Erythroblast (primary cell): ENCODE measurements around the gene GPR26.

Experiments used
- DNase-seq, 2 experiments: peaks; one replicate each; lab custom pipeline; 2025; lab: John Stamatoyannopoulos, UW
- GATA1 ChIP-seq: IDR thresholded peaks from 2 replicates; pipeline ENCODE4 v1.6.1; 2011; ENCODE audit warnings: low read depth, mild to moderate bottlenecking, control low read depth, low read length, moderate library complexity
- POLR2A ChIP-seq: IDR thresholded peaks from 2 replicates; pipeline ENCODE4 v1.6.1; 2011; ENCODE audit warnings: mild to moderate bottlenecking, low read length

GPR26 gene

DNA sequence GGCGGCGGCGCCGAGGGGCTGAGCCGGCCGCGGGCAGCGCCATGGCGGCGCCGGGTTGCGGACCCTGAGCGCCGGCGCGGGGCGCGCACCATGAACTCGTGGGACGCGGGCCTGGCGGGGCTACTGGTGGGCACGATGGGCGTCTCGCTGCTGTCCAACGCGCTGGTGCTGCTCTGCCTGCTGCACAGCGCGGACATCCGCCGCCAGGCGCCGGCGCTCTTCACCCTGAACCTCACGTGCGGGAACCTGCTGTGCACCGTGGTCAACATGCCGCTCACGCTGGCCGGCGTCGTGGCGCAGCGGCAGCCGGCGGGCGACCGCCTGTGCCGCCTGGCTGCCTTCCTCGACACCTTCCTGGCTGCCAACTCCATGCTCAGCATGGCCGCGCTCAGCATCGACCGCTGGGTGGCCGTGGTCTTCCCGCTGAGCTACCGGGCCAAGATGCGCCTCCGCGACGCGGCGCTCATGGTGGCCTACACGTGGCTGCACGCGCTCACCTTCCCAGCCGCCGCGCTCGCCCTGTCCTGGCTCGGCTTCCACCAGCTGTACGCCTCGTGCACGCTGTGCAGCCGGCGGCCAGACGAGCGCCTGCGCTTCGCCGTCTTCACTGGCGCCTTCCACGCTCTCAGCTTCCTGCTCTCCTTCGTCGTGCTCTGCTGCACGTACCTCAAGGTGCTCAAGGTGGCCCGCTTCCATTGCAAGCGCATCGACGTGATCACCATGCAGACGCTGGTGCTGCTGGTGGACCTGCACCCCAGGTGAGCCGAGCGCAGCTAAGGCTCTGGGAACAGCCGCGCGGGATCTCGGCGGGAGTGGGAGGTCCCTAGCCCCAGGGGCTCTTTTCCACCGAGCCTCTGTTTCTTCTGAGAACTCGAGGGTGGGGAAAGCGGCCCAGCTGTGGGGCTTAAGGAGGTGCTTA, at the start of gene GPR26:
Gene GPR26, plus strand, starts transcription at position 38 of the 919 bp plus-strand sequence. Its CDS starts 53 bp downstream, at position 91.
- DNase-seq: no peak
- TF ChIP-seq POLR2A (no peak), GATA1 (no peak)

DNA sequence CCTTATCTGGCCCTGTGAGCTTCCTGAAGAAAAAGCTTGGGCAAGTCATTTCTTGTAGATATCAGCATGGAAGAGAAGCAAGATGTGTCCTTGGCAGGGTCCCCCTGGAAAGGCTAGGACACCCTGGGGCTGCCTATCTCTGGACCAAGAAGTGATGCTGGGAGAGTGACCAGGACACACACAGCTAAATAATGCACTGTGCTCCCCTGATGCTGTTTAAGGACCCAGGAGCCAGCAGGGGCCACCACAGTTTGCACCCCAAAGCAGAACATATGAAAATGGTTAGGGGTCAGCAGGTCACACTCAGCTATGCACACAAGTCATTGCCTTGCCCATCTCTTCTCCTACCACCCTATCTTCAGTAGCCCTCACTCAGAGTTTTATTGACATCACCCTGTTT, 47.9 kb upstream of the GPR26 start:
- TF ChIP-seq POLR2A: no peak
- no peak for TF ChIP-seq GATA1
- DNase-seq: no peak

GRCh38 chr10:123619067-123619855, 46.9 kb upstream of the GPR26 start:
- TF ChIP-seq GATA1 (no peak), POLR2A (no peak)
- DNase-seq: no peak

- TF ChIP-seq GATA1 (no peak), POLR2A (no peak)
- DNase-seq: no peak
Measured at GRCh38 chr10:123620621-123621020, 45.5 kb upstream of the GPR26 start.

DNA sequence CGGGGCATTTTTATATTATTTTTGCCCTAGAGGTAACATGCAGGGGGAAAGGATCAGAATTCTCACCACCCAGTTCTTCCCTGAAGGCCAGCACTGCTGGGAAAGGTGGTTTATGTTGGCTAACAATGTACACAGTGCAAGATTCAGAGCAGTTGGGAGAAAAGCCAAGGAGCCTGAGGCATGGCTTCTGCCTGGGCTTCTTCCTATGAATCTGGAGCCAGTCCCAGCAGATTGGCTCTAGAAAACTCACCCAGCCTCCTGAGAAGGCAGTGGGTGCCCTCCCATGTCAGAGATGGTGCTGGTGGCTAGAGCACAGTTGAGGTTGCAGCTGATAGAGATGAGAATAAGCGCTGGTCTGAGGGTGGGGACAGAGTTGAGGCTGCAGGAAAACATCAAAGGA, 44.7 kb upstream of the GPR26 start:
- DNase-seq: no peak
- TF ChIP-seq GATA1 (no peak), POLR2A (no peak)

GRCh38 chr10:123621916-123622315, 44.2 kb upstream of the GPR26 start:
- TF ChIP-seq POLR2A: no peak
- no peak for TF ChIP-seq GATA1

DNA sequence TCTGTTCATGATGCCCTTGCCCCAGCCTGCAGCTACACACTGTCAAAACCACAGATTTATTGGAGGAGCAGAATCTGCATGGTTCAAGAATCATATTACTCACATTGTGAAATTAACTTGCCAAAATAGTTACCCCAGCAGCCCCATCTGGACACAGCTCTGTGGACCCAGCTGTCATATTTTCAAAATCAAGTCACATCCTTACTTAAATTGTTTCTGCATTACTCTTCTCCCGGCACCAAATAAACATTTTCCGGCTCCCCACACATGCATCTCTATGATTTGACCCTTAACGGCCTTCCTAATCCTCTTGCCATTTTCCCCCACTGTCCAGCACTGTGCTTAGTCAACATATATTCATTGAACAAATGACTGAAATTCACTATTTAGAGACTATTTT, 43.8 kb upstream of the GPR26 start:
- DNase-seq: no peak
- TF ChIP-seq POLR2A (no peak), GATA1 (no peak)

More at GRCh38 chr10:123621916-123622315, 44.2 kb upstream of the GPR26 start:
- DNase-seq: no peak

- TF ChIP-seq GATA1 (no peak), POLR2A (no peak)
Measured at GRCh38 chr10:123624086-123624485, 42.1 kb upstream of the GPR26 start.

DNA sequence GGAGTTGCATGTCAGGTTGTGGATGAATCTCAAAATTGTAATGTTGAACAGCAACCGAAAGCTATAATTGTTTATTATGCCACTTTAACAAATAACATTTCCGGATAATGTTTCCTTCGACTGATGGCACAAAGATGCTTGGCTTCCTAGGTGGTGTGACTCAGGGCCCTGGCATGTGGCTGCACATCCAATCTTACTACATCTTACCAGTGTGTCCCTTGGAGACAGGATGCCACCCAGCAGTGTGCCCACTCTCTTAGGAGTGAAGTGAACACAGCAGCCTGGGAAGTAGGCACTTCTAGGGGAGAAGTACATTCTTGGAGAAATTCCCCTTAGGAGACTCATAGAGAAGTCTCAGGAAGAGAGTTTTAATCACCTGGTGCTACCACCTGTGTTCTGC, 33.0 kb upstream of the GPR26 start:
- no peak for DNase-seq
- TF ChIP-seq POLR2A: no peak
- TF ChIP-seq GATA1: no peak

More at GRCh38 chr10:123624086-123624485, 42.1 kb upstream of the GPR26 start:
- DNase-seq: no peak

DNA sequence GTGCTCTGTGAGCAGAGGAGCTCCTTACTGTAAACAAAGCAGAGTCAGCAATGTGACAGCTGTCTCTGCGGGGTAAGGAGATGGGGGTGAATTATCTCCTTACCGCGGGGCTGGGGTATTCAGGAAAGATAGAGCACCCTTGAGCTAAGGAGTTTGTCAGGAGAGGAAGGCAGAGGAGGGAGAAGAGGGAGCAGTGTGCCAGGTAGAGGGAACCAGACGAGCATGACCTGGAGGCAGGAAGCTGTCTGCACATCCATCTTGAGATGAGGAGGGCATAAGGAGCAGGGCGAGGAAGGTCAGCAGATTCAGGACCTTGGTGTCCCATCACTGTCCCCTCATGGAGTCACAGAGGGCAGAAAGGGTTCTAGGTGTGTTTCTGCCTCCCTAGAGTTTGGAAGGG, 32.5 kb upstream of the GPR26 start:
- TF ChIP-seq POLR2A (no peak), GATA1 (no peak)
- no peak for DNase-seq

DNA sequence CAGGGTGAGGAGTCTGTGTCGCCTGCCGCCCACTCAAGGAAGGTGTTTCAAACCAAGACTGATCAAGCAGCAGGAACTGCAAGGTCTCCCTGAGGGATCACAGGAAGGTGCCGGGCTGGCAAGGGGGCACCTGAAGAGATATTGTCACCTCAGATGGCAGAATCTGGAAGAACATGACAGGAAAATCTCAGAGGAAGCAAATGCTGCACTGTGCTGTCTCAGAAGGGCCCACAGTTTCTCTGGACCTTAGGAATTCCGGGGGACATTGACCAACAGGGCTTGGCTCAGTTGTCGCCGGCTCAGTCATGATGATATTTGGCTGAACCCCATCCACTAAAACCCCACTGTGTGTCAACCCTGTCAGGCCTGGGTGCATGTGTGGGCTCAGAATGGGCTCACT, 31.9 kb upstream of the GPR26 start:
- TF ChIP-seq GATA1 (no peak), POLR2A (no peak)
- DNase-seq: no peak

DNA sequence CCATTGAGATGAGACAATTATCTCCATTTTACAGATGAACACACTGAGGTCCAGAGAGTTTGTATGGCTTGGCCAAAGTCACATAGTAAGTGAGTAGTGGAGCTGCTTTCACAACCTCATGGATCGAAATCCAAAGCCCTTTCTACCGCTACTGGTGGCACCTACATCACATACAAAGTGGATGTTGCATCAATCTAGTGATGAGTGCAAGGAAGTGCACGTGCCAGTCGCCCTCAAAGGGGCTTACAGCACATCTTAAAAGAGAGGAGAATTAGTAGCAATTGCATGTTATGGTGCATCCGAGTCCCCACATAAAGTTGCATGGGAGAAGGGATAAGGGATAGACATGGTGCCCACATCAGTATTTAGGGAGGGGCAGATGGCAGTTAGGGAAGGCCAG, 31.0 kb upstream of the GPR26 start:
- TF ChIP-seq POLR2A (no peak), GATA1 (no peak)
- no peak for DNase-seq

DNA sequence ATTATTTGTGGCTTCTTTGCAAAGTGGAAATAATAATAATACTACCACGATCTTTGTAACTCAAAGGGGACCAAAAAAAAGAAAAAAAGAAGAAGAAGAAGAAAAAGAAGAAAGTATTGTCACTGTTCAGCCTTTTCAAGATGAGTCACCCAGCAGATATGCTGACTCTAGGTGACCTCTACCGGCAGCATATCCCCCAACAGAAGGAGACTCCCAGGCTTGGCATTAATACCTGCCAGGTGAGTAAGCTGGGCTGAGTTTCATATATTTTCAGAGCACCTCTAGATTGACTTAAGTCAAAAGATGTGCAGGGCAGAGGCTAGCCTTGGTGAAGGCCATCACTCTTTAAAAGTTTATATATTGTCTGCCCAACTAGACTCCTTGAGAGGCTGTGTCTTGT, 30.4 kb upstream of the GPR26 start:
- TF ChIP-seq POLR2A (no peak), GATA1 (no peak)
- DNase-seq: no peak
